PFSK-1 (cell line): Measurements from ENCODE around the gene RASGRF1.

Experiments used
- POLR2AphosphoS5 ChIP-seq: IDR thresholded peaks from 2 replicates; pipeline ENCODE4 v1.6.1; 2012; ENCODE audit warnings: low read depth, mild to moderate bottlenecking, control low read depth, low read length, moderate library complexity
- SIN3A ChIP-seq: IDR thresholded peaks from 2 replicates; pipeline ENCODE4 v1.6.1; 2012; ENCODE audit warnings: mild to moderate bottlenecking, low read length, moderate library complexity, borderline replicate concordance; ENCODE audit not compliant: insufficient read depth
- TAF1 ChIP-seq: IDR thresholded peaks from 2 replicates; pipeline ENCODE4 v1.6.1; 2012; ENCODE audit warnings: low read length, control low read depth, borderline replicate concordance; ENCODE audit not compliant: insufficient read depth
- TF ChIP-seq, protein P1 (sequence below), 2 experiments: IDR thresholded peaks; 2 replicates each; pipeline versions ENCODE4 v1.6.1 to v1.8.0; 2011 to 2012; ENCODE audit warnings: low read depth in 2 of 2, low read length in 2 of 2, control low read depth in 1 of 2, inconsistent platforms in 1 of 2, mild to moderate bottlenecking in 1 of 2, moderate library complexity in 1 of 2; ENCODE audit not compliant: insufficient read depth in 1 of 2

DNA sequence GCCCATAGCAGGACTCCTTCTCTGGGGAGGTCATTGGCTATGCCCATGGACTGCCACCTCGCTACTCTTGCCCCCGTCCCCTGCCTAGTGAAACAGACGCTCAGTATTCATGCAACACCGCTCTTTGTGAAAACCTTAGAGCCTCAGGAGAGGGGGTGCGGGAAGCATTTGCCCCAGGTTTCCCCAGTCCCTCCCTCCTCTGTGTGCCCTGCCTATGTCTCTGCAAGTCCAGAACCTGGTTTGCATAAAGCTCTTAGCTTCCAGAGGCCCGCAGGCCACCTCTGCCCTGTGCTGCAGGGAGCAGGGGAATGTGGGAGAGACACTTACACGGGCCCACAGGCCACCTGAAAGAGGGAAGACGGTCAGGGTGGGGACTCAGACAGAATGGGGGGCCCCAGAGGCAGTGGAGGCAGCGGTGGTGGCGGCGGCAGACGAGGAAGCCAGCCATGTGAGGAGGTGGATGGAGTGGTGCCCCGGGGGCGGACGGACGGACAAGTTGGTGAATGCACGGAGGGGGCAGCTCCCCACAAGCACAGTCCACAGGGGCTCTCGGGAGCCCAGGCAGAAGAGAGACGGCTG, 111.9 kb downstream of the RASGRF1 start:
- TF ChIP-seq TAF1 (no peak), SIN3A (no peak), POLR2AphosphoS5 (no peak)
- TF ChIP-seq, protein P1, sequence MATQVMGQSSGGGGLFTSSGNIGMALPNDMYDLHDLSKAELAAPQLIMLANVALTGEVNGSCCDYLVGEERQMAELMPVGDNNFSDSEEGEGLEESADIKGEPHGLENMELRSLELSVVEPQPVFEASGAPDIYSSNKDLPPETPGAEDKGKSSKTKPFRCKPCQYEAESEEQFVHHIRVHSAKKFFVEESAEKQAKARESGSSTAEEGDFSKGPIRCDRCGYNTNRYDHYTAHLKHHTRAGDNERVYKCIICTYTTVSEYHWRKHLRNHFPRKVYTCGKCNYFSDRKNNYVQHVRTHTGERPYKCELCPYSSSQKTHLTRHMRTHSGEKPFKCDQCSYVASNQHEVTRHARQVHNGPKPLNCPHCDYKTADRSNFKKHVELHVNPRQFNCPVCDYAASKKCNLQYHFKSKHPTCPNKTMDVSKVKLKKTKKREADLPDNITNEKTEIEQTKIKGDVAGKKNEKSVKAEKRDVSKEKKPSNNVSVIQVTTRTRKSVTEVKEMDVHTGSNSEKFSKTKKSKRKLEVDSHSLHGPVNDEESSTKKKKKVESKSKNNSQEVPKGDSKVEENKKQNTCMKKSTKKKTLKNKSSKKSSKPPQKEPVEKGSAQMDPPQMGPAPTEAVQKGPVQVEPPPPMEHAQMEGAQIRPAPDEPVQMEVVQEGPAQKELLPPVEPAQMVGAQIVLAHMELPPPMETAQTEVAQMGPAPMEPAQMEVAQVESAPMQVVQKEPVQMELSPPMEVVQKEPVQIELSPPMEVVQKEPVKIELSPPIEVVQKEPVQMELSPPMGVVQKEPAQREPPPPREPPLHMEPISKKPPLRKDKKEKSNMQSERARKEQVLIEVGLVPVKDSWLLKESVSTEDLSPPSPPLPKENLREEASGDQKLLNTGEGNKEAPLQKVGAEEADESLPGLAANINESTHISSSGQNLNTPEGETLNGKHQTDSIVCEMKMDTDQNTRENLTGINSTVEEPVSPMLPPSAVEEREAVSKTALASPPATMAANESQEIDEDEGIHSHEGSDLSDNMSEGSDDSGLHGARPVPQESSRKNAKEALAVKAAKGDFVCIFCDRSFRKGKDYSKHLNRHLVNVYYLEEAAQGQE (IDR thresholded peaks at IDR 0.05; ENCODE audit: insufficient read depth in 1 of 2, low read depth in 2 of 2, low read length in 2 of 2), result no peak
